Measurements from ENCODE around the gene TMPRSS4.

TMPRSS4 gene

GRCh38 chr11:118112711-118113430, 36.0 kb downstream of the TMPRSS4 start:
- FAIRE-seq (no peak), DNase-seq (ENCODE audit: insufficient read length, low spot score) (no peak)
- no peak for TF ChIP-seq POLR2A (IDR thresholded peaks at IDR 0.05; ENCODE audit: low read depth, low read length)

- DNase-seq (ENCODE audit: insufficient read length, low spot score) (no peak), FAIRE-seq (no peak)
- no peak for TF ChIP-seq POLR2A (IDR thresholded peaks at IDR 0.05; ENCODE audit: low read depth, low read length)
These were observed 37.4 kb downstream of the TMPRSS4 start for GRCh38 chr11:118114266-118114665.

GRCh38 chr11:118115048-118115447, 38.2 kb downstream of the TMPRSS4 start:
- DNase-seq (ENCODE audit: insufficient read length, low spot score), result no peak
- no peak for FAIRE-seq
- TF ChIP-seq POLR2A (IDR thresholded peaks at IDR 0.05; ENCODE audit: low read depth, low read length), result no peak

- DNase-seq (ENCODE audit: insufficient read length, low spot score) (no peak), FAIRE-seq (no peak)
- TF ChIP-seq POLR2A (IDR thresholded peaks at IDR 0.05; ENCODE audit: low read depth, low read length), result no peak
These were observed 41.1 kb downstream of the TMPRSS4 start for GRCh38 chr11:118117790-118118601.

- no peak for TF ChIP-seq POLR2A (IDR thresholded peaks at IDR 0.05; ENCODE audit: low read depth, low read length)
- FAIRE-seq (no peak), DNase-seq (ENCODE audit: insufficient read length, low spot score) (no peak)
These were observed 43.9 kb downstream of the TMPRSS4 start for GRCh38 chr11:118120793-118121192.

- DNase-seq (ENCODE audit: insufficient read length, low spot score) (no peak), FAIRE-seq (no peak)
- TF ChIP-seq POLR2A (IDR thresholded peaks at IDR 0.05; ENCODE audit: low read depth, low read length), result no peak
These were observed 48.2 kb downstream of the TMPRSS4 start for GRCh38 chr11:118124929-118125535.

GRCh38 chr11:118126082-118126838, 49.4 kb downstream of the TMPRSS4 start:
- FAIRE-seq (no peak), DNase-seq (ENCODE audit: insufficient read length, low spot score) (no peak)
- peak; percentile 28; the same call in 1 of the 2 replicates for TF ChIP-seq POLR2A (IDR thresholded peaks at IDR 0.05; ENCODE audit: low read depth, low read length)

GRCh38 chr11:118128310-118128709, 51.4 kb downstream of the TMPRSS4 start:
- DNase-seq (ENCODE audit: insufficient read length, low spot score), result no peak
- no peak for TF ChIP-seq POLR2A (IDR thresholded peaks at IDR 0.05; ENCODE audit: low read depth, low read length)
- no peak for FAIRE-seq

GRCh38 chr11:118128721-118129470, 52.0 kb downstream of the TMPRSS4 start:
- no peak for TF ChIP-seq POLR2A (IDR thresholded peaks at IDR 0.05; ENCODE audit: low read depth, low read length)
- DNase-seq (ENCODE audit: insufficient read length, low spot score) (no peak), FAIRE-seq (no peak)

GRCh38 chr11:118129471-118130172, 52.7 kb downstream of the TMPRSS4 start:
- no peak for FAIRE-seq
- DNase-seq (ENCODE audit: insufficient read length, low spot score), result no peak

GRCh38 chr11:118132385-118133151, 55.7 kb downstream of the TMPRSS4 start:
- no peak for FAIRE-seq
- DNase-seq (ENCODE audit: insufficient read length, low spot score), result no peak
- no peak for TF ChIP-seq POLR2A (IDR thresholded peaks at IDR 0.05; ENCODE audit: low read depth, low read length)

More at GRCh38 chr11:118129471-118130172, 52.7 kb downstream of the TMPRSS4 start:
- no peak for TF ChIP-seq POLR2A (IDR thresholded peaks at IDR 0.05; ENCODE audit: low read depth, low read length)

- FAIRE-seq, result no peak
- TF ChIP-seq POLR2A (IDR thresholded peaks at IDR 0.05; ENCODE audit: low read depth, low read length), result no peak
- no peak for DNase-seq (ENCODE audit: insufficient read length, low spot score)
These were observed 56.9 kb downstream of the TMPRSS4 start for GRCh38 chr11:118133816-118134215.
